CD4-positive, alpha-beta T cell treated with Interleukin-15 for 1 hour (primary cell): ENCODE measurements around the gene GDF11.

Experiments used
- DNase-seq: peaks from one replicate; pipeline ENCODE4 v3.0.0-alpha.2; 2020

GDF11 gene

DNA sequence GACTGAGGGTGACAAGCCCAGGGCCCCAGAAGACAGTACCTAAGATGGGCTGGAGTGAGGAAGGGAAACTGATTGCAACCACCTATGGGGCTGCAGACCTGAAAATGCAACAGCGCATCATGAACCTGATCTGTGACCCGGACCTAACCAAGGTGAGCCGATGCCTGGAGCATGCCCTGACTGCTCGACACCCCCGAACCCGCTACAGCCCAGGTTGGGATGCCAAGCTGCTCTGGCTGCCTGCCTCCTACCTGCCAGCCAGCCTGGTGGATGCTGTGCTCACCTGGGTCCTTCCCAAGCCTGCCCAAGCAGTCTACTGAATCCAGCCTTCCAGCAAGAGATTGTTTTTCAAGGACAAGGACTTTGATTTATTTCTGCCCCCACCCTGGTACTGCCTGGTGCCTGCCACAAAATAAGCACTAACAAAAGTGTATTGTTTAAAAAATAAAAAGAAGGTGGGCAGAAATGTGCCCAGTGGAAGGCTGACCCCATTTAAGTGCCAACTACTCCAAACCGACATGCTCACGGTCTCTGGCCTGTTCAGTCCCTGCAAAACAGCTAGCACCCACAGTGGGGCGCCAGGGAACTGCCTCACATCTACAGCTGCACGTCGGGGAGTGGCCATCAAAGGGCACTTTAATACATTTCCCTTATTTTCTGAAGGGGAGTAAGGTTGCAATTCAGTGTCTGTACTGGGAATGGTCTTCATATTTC lies 18.5 kb upstream of the GDF11 start:
- DNase-seq, result peak; percentile 76

DNA sequence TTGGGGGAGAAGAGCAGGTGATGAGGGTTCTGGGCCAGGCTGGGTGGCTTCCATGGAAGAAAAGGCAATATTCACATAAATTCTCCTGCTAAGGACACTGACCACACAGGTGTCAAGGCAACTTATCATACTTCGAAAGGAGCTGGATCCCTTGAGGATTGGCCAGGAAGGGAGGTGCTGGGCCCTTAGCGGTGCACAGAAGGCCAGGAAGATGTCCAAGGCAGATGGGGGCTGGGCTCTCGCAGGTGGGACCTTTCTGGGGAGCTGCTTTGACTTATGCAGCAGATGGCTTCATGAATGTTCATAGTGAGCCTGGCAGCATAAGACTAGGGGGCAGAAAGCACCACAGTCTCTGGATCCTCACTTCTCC lies 18.0 kb upstream of the GDF11 start:
- no peak for DNase-seq

DNA sequence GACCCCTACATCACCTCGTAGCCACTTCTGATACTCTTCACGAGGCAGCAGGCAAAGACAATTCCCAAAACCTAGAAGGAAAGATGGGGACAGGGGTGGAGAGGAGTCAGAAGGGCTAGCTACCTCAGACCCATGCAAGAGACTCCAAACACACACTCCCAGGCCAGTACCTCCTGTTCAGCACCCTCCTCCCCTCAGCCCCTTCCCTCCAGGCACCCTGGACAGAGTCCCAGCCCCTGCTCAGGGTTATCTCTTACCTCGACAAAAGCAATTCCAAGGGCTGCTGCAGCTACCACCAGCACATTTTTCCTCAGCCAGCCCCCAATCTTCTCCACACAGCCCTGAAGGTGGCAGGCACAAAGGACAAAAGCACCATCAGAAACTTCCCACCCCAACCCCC lies 17.4 kb upstream of the GDF11 start:
- DNase-seq, result no peak

DNA sequence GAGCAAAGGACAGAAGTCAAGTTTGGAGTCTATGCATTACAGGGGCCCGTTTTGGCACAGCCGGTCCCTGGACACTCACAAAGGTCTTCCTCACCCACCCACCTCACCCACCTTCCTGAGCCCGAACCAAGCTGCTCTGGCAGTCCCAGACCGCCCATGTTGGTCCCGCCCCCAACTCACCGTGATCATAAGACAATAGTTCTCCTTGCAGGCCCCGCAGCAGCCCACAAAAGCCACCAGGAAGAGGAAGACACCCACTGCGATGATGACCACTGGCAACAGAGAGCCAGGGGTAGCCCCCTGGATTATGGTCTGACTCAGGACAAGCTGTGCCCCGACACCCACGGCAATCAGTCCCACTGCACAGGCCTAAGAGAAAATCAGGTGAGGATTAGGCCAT lies 16.0 kb upstream of the GDF11 start:
- DNase-seq, result no peak

DNA sequence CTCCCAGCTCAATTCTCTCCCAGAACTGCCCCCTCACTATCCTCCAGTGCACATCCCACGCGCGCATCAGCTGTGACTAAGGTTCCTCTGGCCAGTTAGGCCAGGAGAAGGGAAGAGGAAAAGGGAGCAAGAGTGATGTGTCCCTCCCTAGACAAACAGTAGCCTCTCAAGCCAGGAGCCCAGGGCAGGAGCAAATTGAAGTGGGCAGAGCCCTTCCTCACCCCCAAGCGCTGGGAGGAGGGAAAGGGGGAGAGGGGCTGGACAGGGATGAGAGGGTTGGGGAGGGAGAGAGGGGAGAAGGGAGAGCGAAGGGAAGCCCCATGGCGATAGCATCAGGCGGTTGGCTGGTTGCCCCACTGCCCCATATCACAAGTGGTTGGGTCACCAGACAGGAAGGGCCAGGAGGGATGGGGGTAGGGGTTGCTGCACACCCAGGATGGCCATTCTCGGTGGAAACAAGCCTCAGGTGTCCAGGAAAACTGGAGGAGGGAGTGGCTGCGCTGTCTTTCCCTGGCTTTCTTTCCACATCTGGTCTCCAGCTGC lies 15.2 kb upstream of the GDF11 start:
- DNase-seq, result no peak

DNA sequence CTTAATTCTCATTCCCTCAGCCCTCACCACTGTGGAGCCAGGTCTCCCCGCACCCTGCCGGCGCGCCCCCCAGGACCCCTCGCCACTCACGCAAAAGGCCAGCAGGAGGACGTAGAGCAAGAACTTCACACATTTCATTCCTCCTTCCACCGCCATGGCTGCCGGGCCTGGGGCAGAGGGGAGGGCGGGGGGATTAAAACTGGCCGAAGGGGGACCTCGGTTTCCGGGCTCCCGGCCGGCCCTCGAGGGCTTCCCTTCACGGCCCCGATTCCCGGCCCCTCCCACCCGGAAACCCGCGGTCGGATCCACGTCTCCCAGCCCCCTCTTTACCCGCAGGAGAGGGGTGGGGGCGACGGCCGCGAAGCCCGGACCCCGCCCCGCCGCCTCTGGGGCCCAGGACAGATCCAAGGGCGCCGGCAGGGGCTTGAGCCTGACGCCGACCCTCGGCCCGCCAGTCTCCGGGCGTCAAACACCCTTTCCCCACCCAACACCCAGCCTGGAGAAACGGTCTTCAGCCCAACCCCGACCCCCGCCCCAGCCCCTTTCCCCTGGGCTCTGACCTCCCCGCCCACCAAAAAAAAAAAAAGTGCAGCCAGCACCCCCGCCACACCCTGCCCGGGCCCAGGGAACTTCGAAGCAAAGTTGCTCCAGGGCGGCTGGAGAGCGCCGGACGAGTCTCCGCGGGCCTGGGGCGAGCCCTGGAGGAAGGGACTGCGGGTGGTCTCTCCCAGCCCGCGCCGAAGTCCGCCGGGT lies 14.6 kb upstream of the GDF11 start:
- no peak for DNase-seq

DNA sequence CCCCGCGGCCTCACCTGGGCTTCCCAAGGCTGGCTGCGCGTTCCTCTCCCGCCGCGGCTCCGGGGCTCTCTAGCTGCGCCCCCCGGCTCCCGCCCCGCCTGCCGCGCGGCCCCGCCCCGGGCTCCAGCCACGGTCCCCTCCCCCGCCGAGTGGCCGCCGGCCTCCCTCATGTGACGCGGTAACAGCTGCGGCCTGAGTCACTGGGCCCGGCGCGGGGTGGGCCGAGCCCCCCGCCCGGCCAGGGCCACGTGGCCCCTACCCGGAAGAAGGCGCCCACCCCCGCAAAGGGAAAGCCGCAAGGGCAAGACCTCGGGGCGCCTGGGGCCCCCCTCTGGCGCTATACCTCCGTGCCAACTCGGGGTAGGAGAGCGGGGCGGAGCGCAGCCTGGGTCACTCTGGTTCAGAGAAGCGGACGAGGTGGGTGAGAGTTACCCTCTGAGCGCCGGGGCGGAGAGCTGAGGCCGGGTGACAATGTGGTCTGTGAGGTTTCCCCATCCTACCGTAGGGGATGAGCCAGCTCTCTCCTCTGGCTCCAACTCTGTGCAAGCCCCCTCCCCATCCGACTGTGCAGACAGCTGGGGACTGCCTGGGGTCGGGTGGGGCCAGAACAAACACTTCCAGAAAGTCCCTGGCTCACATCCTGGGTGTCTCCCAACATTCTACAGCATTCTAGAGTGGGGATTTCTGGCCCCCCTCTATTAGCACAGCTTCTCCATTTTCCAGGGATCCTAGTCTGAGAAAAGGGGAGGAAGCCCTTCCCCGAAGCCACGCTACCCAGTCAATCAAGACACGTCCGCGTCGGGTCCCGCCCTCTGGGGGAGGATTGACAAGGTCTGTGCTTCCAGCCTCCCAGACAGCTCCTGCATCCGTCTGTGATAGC lies 13.7 kb upstream of the GDF11 start, which contains the start of gene CD63:
TSS of gene CD63 (minus strand) at position 71 of the 880 bp plus-strand sequence. CDS start 668 bp downstream, outside the sequence.
- peak; percentile 74 for DNase-seq

DNA sequence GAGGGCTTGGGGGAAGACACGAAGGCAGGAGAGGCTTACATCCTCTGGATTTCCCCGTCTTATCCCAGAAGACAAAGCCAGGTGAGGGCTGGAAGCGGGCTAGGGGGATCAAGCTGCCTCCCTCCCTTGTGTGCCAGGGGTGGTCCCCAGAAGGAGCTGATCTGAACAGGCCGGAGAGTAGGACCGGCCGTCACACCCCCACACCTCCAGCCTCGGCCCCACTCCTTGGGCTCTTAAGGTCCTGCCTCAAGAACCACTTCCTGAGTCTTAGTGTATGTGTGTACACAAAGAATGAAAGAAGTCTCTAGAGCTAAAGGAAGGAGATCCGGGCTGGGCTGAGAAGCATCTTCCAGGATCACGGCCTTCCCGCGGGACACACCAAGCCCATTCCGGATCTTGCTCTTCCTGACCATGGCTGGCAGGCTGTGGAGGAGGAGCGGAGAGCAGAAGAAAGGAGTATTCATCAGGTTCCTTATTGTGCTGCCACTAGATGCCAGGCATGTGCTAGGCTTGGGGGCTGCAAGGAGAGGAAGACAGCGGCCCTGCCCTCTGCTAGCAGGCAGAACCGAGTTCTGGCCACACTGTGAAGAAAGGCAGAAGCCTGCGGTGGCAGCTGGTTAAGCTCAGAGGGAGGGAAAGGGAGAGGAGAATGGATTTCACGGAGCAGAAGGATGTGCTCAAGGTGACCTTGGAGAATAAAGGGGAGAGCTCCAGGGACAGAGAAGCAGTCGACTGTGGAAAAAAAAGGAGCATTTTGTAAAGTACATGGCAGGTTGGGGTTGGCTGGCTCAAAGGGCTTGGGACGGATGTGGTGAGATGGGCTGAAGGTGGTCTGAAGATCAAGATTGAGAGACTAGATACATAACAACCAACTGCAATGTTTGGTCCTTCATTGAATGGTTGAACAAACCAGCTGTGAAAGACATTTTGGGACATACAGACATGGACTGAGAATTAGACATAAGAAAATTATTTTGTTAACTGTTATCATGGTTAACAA lies 12.8 kb upstream of the GDF11 start:
- DNase-seq, result peak; percentile 46

DNA sequence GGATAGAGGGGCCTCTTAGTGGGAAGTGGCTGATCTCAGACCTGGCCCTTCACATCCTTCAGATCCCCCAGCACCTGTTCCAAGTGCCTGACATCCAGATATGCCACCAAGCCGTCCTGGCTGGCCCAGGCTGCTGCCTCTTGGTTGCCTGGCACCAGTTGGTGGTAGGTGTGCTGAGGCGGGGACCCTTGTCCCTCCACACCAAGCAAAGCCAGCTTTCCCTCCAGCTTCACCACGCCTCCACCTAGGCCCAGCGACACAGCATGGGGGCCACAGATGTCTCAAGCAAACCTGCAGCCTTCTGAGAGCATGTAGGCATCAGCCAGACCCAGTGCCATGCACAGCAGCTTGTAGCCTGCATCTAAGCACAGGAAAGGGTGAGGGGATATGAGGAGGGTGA lies 10.6 kb upstream of the GDF11 start:
- no peak for DNase-seq

DNA sequence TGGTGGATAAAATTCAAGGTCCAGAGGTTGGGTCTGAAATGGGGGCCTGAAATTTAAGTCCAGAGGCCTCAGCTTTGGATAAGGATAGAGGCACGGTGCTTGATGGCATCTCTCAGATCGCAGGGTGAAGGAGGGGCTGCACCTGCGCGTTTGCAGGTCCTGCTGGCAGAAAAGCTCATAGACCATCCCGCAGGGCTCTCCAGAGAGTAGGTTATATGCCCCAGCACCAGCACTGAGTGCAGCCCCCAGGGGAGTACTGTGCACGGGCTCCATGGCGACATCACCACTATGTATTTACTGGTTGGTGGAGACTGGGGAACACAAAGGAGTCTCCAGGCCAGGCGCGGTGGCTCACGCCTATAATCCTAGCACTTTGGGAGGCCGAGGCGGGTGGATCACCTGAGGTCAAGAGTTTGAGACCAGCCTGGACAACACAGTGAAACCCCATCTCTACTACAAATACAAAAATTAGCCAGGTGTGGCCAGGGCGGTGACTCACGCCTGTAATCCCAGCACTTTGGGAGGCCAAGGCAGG lies 9.8 kb upstream of the GDF11 start:
- no peak for DNase-seq

DNA sequence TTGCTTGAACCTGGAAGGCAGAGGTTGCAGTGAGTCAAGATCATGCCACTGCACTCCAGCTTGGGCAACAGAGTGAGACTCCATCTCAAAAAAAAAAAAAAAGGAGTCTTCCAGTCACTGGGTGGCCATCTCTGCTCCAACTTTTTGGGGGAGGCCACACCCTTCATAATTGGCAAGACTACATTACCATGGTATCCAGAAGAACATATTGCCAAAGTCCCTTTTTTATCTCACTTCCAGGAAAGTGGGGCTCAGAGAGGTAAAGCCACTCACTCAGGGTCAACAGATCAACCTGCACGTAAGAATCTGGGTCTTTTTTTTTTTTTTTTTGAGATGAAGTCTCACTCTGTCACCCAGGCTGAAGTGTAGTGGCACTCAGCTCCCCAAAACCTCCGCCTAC lies 9.1 kb upstream of the GDF11 start:
- DNase-seq, result no peak

DNA sequence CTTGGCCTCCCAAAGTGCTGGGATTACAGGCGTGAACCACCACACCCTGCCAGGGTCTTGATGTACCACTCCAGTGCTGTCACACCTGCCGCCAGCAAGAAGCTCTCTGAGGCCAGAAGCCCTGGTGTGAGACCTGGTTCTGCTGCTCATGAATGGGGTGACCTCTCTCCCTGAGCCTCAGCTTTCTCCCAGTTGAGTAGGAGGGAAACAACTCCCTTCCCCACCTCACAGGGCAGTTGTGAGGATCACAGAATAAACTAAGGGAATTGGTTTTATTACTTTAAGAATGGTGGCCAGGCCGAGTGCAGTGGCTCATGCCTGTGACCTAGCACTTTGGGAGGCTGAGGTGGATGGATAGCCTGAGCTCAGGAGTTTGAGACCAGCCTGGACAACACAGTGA lies 8.3 kb upstream of the GDF11 start:
- DNase-seq, result no peak

DNA sequence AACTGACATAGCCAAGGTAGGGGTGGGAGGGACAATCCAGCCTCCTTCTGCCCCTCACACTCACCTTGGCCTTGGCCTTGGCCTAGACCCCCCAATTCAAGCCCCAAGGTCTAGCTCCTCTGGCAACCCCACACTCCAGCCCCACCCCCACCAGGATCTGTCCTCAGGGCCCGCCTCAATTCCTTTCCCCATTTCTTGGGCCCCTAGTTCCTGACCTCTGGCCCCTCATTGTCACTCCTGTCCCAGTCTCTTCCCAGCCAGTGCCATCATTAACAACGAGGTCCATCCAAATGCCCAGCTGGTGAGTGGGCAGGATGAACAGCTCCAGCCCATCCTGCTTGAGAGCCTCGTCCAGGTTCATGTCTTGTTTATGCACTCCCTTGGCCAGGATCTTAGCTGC lies 6.8 kb upstream of the GDF11 start:
- DNase-seq, result no peak

DNA sequence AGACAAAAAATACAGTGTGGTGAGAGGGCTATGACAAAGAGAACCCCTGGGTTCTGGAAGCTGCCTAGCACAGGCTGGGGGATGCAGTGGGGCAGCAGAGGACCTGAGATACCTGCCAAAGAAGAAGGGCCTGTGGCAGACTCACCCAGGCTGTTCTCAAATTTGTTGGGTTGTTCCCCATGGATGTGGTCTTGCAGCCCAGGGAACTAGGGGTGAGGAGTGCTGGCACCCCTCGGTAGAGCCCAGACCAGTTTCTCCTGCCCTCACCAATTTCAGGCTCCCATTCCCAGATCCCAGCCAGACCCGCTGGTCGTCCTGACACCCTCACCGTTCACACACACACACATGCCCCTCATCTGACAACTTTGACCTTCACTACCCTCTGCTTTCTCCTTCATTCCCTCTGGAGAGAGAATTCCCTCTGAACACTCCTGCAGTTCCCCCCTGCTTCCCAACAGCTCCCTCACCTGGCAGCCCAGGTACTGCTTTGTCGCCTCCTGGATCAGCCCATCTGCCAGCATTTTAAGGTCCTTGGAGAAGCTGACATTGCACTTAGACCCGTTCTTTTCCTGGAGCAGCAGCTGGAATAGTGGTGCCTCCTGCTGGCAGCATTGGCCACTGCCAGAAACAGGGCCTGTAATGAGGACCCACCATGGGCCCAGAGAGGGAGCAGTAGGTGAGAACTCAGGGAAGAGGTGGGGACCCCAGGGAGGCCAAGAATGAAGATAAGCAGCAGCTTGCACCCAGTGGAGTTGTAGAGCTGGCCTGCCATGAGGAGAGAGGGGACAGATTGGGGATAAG lies 5.9 kb upstream of the GDF11 start:
- peak; percentile 60 for DNase-seq

DNA sequence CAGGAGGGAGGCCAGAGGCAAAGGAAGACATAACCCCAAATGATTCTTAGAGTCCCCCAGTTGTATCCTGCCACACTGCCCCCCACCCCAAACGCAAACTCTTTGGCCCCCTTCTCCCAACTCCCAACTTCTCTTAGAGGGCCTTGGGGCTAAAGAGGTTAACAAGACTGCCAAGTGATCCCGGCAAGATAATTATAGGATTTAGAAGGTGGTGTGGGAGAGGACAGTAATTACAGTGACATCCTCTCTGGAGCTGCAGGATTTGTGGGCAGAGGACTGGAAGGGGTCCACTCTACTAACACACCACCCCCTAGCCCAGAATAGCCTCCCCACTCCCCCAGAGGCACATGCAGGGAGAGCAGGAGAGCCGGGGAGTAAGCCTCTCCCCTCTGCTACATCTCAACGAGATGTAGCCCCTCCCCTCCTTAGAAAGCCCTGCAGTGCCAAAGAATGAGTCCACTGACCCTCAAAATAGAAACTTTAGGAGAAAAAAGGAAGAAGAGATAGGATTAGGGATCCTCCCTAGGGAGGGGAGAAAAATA lies 5.3 kb upstream of the GDF11 start:
- no peak for DNase-seq

DNA sequence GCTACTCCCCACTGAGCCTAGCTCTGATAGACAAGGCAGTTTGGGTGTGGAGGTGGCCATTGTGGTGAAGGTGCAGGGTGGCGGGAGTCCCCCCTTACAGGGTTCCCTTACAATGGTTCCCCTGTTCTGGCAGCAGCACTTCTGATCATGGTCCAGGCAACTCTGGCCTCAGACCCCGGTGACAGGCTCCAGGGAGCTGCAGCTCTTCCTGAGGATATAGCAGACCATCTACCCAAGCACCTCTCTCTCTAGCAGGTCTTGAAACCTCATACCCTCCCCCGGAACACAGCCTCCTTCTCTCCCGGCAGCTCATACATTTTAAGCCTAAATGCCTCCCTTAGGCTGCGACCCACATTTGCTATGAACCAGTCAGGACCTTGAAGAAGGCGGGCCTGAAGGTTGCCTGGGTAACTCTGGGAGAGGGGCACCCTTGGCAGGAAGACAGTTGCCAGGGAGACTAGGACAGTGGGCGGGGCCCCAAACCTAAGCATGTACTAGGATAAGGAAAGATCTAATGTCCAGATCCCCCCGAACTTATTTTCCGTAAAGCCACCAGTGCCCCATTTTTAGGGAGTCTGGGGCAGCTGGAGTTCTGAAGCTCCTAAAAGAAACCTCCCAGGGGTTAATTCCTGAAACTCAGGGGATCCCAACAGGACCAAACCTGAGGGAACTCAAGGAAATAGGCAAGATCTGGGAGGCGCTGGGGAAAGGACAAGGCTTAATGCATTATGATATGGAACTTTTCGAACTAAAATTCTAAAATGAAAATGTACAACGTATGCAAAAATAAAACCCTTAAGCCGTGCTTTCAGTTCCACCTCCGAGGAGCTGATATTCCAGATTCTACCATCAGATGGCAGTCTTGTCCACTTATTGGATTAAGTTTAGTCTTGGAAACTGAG lies 4.5 kb upstream of the GDF11 start:
- DNase-seq, result peak; percentile 82

DNA sequence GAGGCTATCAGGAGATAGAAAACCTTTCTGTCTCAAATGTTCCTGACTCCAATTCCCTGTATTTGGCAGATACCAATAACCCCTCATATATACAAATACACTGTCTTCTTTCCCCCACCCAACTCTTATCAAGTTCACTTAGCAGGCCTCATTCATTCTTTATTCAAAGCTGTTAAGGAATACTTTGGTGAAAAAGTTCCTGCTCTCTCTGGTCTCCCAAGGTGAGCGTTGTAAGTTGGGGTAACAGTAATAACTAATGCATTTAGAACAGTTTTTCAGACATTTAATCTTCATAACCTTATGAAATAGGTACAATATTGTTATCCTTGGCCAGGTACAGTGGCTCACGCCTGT lies 3.9 kb upstream of the GDF11 start:
- no peak for DNase-seq

DNA sequence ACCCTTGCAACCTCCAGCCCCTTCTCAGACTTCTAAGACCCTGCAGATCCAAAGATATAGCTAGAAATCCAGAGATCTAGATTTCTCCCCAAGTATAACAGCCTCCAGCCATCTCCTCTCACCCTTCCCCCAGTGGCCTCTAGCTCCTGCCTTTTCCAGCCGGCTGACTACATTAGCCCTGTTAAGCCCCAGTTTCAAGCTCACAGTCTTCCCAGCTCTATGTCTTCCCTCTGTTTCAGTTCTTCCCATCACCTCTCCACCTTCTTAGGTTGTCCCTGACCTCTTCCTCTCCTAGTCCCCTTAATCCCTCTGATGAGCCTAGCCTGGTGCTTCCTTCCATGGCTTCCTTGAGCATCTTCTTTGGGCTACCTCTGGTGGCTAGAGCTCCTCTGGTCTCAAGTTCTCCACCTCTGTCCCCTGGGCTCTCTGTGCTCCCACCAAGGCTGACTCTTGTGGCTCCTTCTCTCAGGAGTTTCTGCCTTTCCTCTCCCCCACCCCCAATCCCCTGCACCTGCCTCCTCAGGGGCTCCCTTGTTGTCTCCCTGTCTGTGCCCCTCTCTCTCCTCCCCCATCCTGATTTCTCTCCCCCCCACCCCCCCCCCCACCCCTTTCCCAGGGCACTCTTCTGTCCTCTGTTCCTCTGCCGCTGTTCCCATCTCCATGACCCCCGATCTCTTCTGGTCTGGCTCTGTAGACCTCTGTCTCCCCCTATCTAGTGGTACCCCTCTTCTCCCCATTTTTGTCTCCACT lies 816 bp upstream of the GDF11 start:
- no peak for DNase-seq
